ENCODE results near the gene SPP2.

The SPP2 gene

DNA sequence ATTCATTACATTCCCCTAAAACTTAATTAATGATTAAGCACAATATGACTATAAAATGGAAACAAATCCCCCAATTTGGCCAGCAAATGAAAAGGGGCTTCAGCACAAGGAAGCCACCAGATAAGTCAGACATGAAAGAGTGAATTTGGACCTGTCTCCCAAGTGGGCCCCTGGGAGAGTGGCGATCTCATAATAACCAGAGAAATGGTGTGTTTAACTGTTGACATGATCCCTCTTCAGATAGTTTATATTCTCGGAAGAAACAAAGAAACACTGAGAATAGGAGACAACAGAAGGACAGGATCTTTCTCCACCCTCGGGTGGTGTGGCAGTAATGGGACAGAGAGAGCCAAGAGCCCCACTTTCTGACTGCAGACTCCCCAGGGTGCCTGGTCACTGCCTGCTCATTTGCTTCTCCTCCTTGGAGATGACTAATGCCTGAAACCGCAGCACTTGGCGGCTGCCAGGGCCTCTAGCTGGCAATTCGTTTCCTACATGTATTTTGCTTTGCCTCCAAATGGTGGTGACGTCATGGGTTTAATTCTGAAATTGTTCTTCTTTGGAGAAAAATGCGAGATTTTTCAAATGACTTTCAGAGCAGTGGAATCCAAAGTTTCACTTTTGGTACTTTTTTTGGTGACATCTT is 46.4 kb upstream of the SPP2 start:
- H3K9me2 ChIP-seq (replicated peaks; ENCODE audit: insufficient read depth, low read length): no peaks in the 10 kb centered on the region
- H3K27ac ChIP-seq (ENCODE audit: low read length): no peak overlapping the region
- H3K4me1 ChIP-seq (ENCODE audit: low read length): no peaks in the 10 kb centered on the region
- H3K9ac ChIP-seq (ENCODE audit: low read length): no peak overlapping the region
- DNase-seq: no peak
- no peaks in the 10 kb centered on the region for H3K79me2 ChIP-seq (ENCODE audit: low read length)
- no peaks in the 10 kb centered on the region for H3K9me3 ChIP-seq (replicated peaks; ENCODE audit: insufficient read depth, low read length)
- no peak for TF ChIP-seq EZH2phosphoT487 (IDR thresholded peaks at IDR 0.05; ENCODE audit: low read length)
- no peak for TF ChIP-seq EZH2 (optimal IDR thresholded peaks at IDR 0.05; ENCODE audit: low read depth, low read length)
- TF ChIP-seq, protein P1, sequence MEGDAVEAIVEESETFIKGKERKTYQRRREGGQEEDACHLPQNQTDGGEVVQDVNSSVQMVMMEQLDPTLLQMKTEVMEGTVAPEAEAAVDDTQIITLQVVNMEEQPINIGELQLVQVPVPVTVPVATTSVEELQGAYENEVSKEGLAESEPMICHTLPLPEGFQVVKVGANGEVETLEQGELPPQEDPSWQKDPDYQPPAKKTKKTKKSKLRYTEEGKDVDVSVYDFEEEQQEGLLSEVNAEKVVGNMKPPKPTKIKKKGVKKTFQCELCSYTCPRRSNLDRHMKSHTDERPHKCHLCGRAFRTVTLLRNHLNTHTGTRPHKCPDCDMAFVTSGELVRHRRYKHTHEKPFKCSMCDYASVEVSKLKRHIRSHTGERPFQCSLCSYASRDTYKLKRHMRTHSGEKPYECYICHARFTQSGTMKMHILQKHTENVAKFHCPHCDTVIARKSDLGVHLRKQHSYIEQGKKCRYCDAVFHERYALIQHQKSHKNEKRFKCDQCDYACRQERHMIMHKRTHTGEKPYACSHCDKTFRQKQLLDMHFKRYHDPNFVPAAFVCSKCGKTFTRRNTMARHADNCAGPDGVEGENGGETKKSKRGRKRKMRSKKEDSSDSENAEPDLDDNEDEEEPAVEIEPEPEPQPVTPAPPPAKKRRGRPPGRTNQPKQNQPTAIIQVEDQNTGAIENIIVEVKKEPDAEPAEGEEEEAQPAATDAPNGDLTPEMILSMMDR (IDR thresholded peaks at IDR 0.05; ENCODE audit: low read length): no peak
- no peaks in the 10 kb centered on the region for H3F3A ChIP-seq (ENCODE audit: insufficient read depth, low read length)
- no peak overlapping the region for H3K4me2 ChIP-seq (ENCODE audit: low read depth, low read length)
- no peaks in the 10 kb centered on the region for H3K27me3 ChIP-seq (replicated peaks; ENCODE audit: insufficient read depth, low read length)
- no peak overlapping the region for H2AFZ ChIP-seq (ENCODE audit: low read length)
- no peaks in the 10 kb centered on the region for H4K20me1 ChIP-seq (ENCODE audit: insufficient read depth, low read length)
- no peaks in the 10 kb centered on the region for H3K36me3 ChIP-seq (replicated peaks; ENCODE audit: insufficient read depth, low read length)
- H3K4me3 ChIP-seq (ENCODE audit: low read length): no peak overlapping the region

DNA sequence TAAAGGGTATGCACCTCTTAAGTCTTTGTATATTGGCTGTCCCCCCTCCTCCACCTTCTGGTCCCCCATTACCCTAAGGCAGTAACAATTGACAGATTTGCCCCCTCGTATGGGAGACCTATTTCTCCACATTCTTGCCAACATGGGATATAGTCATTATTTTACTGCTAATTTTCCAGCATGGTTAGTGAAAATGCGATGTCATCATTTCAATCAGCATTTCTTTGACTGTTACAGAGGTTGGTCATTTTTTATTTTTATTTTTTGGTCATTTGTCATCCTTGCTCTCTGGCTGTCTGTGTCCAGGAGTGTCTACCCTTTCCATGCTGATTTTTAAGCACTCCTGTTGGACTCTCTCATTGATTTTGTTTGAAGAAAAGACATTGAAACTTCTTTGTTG is 45.4 kb upstream of the SPP2 start:
- no peaks in the 10 kb centered on the region for H3K4me1 ChIP-seq (ENCODE audit: low read length)
- no peak overlapping the region for H3K9ac ChIP-seq (ENCODE audit: low read length)
- no peak for DNase-seq
- no peak overlapping the region for H3K4me3 ChIP-seq (ENCODE audit: low read length)
- TF ChIP-seq EZH2 (optimal IDR thresholded peaks at IDR 0.05; ENCODE audit: low read depth, low read length): no peak
- no peak for TF ChIP-seq EZH2phosphoT487 (IDR thresholded peaks at IDR 0.05; ENCODE audit: low read length)
- TF ChIP-seq, protein P1 (IDR thresholded peaks at IDR 0.05; ENCODE audit: low read length): no peak
- no peaks in the 10 kb centered on the region for H3K36me3 ChIP-seq (replicated peaks; ENCODE audit: insufficient read depth, low read length)
- no peaks in the 10 kb centered on the region for H3K9me2 ChIP-seq (replicated peaks; ENCODE audit: insufficient read depth, low read length)
- H2AFZ ChIP-seq (ENCODE audit: low read length): no peak overlapping the region
- no peaks in the 10 kb centered on the region for H3K27me3 ChIP-seq (replicated peaks; ENCODE audit: insufficient read depth, low read length)
- H3F3A ChIP-seq (ENCODE audit: insufficient read depth, low read length): no peaks in the 10 kb centered on the region
- no peaks in the 10 kb centered on the region for H3K79me2 ChIP-seq (ENCODE audit: low read length)
- H3K27ac ChIP-seq (ENCODE audit: low read length): no peak overlapping the region
- no peak overlapping the region for H3K4me2 ChIP-seq (ENCODE audit: low read depth, low read length)
- H4K20me1 ChIP-seq (ENCODE audit: insufficient read depth, low read length): no peaks in the 10 kb centered on the region
- no peaks in the 10 kb centered on the region for H3K9me3 ChIP-seq (replicated peaks; ENCODE audit: insufficient read depth, low read length)

DNA sequence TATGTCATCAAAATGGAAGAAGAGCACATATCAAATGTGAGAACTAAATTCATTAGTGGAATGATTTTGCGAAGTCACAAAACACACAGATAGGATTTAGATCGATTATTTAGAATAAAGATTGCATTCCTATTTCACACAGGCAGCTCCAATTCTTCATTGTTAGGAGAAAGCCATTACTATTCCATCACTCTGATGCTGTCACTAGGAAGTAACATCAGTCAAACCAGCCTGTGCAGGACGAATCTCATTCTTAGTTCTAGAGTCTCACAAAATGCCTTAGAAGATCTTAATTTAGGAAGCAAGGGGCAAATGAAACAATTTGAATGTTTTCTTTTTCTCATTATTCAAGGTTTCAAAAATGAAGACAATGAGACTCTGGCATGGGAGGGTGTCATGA is 44.0 kb upstream of the SPP2 start:
- Histone ChIP-seq H3K36me3 (replicated peaks; ENCODE audit: insufficient read depth, low read length) (no peaks in the 10 kb centered on the region), H3K79me2 (ENCODE audit: low read length) (no peaks in the 10 kb centered on the region), H3K4me3 (ENCODE audit: low read length) (no peak overlapping the region), H3K4me1 (ENCODE audit: low read length) (no peaks in the 10 kb centered on the region), H3K9me3 (replicated peaks; ENCODE audit: insufficient read depth, low read length) (no peaks in the 10 kb centered on the region), H3K9ac (ENCODE audit: low read length) (no peak overlapping the region), H3K27me3 (replicated peaks; ENCODE audit: insufficient read depth, low read length) (no peaks in the 10 kb centered on the region), H3K27ac (ENCODE audit: low read length) (no peak overlapping the region), H4K20me1 (ENCODE audit: insufficient read depth, low read length) (no peaks in the 10 kb centered on the region), H3K9me2 (replicated peaks; ENCODE audit: insufficient read depth, low read length) (no peaks in the 10 kb centered on the region), H2AFZ (ENCODE audit: low read length) (no peak overlapping the region), H3K4me2 (ENCODE audit: low read depth, low read length) (no peak overlapping the region), H3F3A (ENCODE audit: insufficient read depth, low read length) (no peaks in the 10 kb centered on the region)
- no peak for DNase-seq
- TF ChIP-seq, protein P1 (IDR thresholded peaks at IDR 0.05; ENCODE audit: low read length): no peak
- no peak for TF ChIP-seq EZH2phosphoT487 (IDR thresholded peaks at IDR 0.05; ENCODE audit: low read length)
- no peak for TF ChIP-seq EZH2 (optimal IDR thresholded peaks at IDR 0.05; ENCODE audit: low read depth, low read length)

All from MM.1S (cell line).